Mesenchymal stem cell (in vitro differentiated cells and primary cell): ENCODE data around the gene EPG5.

Experiments used
- DNase-seq: peaks from one replicate; pipeline ENCODE4 v3.0.0-alpha.2; 2013
- H2AFZ ChIP-seq: one replicate; pipeline ENCODE4 v1.6.1; 2013; ENCODE audit warnings: low read depth, mild to moderate bottlenecking, control low read depth, inconsistent platforms, low read length, moderate library complexity
- H2AK5ac ChIP-seq: 2 replicates; pipeline ENCODE4 v1.6.1; 2013; ENCODE audit warnings: low read length, moderate library complexity, mild to moderate bottlenecking, inconsistent platforms; ENCODE audit not compliant: severe bottlenecking
- H2BK120ac ChIP-seq: one replicate; pipeline ENCODE4 v1.6.1; 2013; ENCODE audit warnings: low read depth, mild to moderate bottlenecking, inconsistent platforms, low read length, moderate library complexity
- H2BK12ac ChIP-seq, 2 experiments: one replicate each; pipeline ENCODE4 v1.6.1; 2013; ENCODE audit warnings: inconsistent platforms in 2 of 2, low read length in 2 of 2, mild to moderate bottlenecking in 2 of 2, moderate library complexity in 2 of 2, control low read depth in 1 of 2
- H2BK15ac ChIP-seq: one replicate; pipeline ENCODE4 v1.6.1; 2013; ENCODE audit warnings: mild to moderate bottlenecking, low read depth, inconsistent platforms; ENCODE audit not compliant: poor library complexity, severe bottlenecking
- H2BK5ac ChIP-seq: 2 replicates; pipeline ENCODE4 v1.6.1; 2013; ENCODE audit warnings: low read depth, mild to moderate bottlenecking, low read length, control low read depth, inconsistent platforms; ENCODE audit not compliant: poor library complexity, severe bottlenecking
- H3K14ac ChIP-seq, 2 experiments: one replicate each; pipeline ENCODE4 v1.6.1; 2013; ENCODE audit warnings: inconsistent platforms in 2 of 2, low read length in 2 of 2, control low read depth in 1 of 2, mild to moderate bottlenecking in 1 of 2, moderate library complexity in 1 of 2
- H3K18ac ChIP-seq, 2 experiments: one replicate each; pipeline ENCODE4 v1.6.1; 2013; ENCODE audit warnings: inconsistent platforms in 2 of 2, low read length in 2 of 2, control low read depth in 1 of 2, low read depth in 1 of 2, mild to moderate bottlenecking in 1 of 2
- H3K23ac ChIP-seq, 2 experiments: one replicate each; pipeline ENCODE4 v1.6.1; 2013; ENCODE audit warnings: inconsistent platforms in 2 of 2, low read length in 2 of 2, mild to moderate bottlenecking in 2 of 2, moderate library complexity in 2 of 2, control low read depth in 1 of 2
- H3K27ac ChIP-seq: 2 replicates; pipeline ENCODE4 v1.5.1; 2013; ENCODE audit warnings: mild to moderate bottlenecking, moderate library complexity, low read length, control low read depth, inconsistent platforms; ENCODE audit not compliant: poor library complexity, severe bottlenecking
- H3K27me3 ChIP-seq, 2 experiments: 2 replicates each; pipeline versions ENCODE4 v1.6.1 to v1.7.0; 2013; ENCODE audit warnings: low read length in 2 of 2, mild to moderate bottlenecking in 2 of 2, moderate library complexity in 2 of 2, control low read depth in 1 of 2, inconsistent platforms in 1 of 2; ENCODE audit not compliant: control insufficient read depth in 1 of 2, insufficient read depth in 1 of 2
- H3K36me3 ChIP-seq, 2 experiments: 2 replicates each; pipeline versions ENCODE4 v1.6.1 to v1.7.0; 2013; ENCODE audit warnings: low read length in 2 of 2, control low read depth in 1 of 2, inconsistent platforms in 1 of 2, low read depth in 1 of 2, mild to moderate bottlenecking in 1 of 2; ENCODE audit not compliant: insufficient read depth in 2 of 2, control insufficient read depth in 1 of 2
- H3K4ac ChIP-seq, 2 experiments: one replicate each; pipeline ENCODE4 v1.6.1; 2013; ENCODE audit warnings: inconsistent platforms in 2 of 2, low read length in 2 of 2, mild to moderate bottlenecking in 2 of 2, moderate library complexity in 2 of 2, control low read depth in 1 of 2, low read depth in 1 of 2
- H3K4me1 ChIP-seq: 2 replicates; pipeline ENCODE4 v1.6.1; 2013; ENCODE audit warnings: low read depth, low read length, control low read depth; ENCODE audit not compliant: control insufficient read depth, insufficient read depth
- H3K4me2 ChIP-seq: 2 replicates; pipeline ENCODE4 v1.6.1; 2013; ENCODE audit warnings: low read length, mild to moderate bottlenecking, inconsistent platforms; ENCODE audit not compliant: poor library complexity, severe bottlenecking
- H3K4me3 ChIP-seq, 2 experiments: 2 replicates each; pipeline versions ENCODE4 v1.5.1 to v1.7.0; 2013; ENCODE audit warnings: low read length in 2 of 2, mild to moderate bottlenecking in 2 of 2, control low read depth in 1 of 2, low read depth in 1 of 2; ENCODE audit not compliant: insufficient read depth in 1 of 2
- H3K79me1 ChIP-seq: replicated peaks from 2 replicates; pipeline ENCODE4 v1.6.1; 2013; ENCODE audit warnings: mild to moderate bottlenecking, control low read depth, low read length, inconsistent platforms; ENCODE audit not compliant: poor library complexity, severe bottlenecking
- H3K9ac ChIP-seq: 2 replicates; pipeline ENCODE4 v1.7.0; 2013; ENCODE audit warnings: mild to moderate bottlenecking, low read length, moderate library complexity
- H3K9me3 ChIP-seq: 2 replicates; pipeline ENCODE4 v1.7.0; 2013; ENCODE audit warnings: mild to moderate bottlenecking, low read length; ENCODE audit not compliant: control insufficient read depth
- H4K8ac ChIP-seq: one replicate; pipeline ENCODE4 v1.6.1; 2013; ENCODE audit warnings: inconsistent platforms, mild to moderate bottlenecking, low read length, moderate library complexity
- H4K91ac ChIP-seq: one replicate; pipeline ENCODE4 v1.6.1; 2013; ENCODE audit warnings: mild to moderate bottlenecking, low read length, inconsistent platforms
- WGBS: methylation state at CpG from one replicate; pipeline ENCODE4 v1.1.7; 2013; ENCODE audit warnings: mixed read lengths; 5-methylcytosine and 5-hydroxymethylcytosine counted together

Gene EPG5

DNA sequence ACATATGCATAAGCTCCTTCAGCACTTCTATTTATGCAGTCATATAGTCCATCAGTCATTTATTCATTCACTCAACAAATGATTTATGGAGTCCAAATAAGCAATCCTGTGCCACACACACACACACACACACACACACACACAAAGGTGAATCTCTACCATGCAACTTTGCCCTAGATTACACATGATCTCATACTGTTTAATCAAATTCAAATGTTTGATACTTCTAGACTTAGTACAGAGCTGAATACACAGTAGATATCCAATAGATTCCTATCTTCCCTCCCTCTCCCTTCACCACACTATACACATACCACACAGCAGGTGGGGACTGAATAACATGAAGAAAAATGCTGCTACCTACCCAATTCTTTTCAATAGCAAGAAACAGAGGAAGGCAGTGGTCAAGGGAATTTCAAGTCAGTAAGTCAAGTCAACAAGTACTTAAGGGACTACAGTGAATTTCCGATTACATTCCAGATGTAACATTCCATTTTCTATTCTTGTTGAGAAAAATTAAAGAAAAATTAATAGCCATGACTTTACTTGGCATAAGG is 65.4 kb downstream of the EPG5 start:
- peaks cover 27% of the 10 kb centered on the region for H3K79me1 ChIP-seq
- no peak overlapping the region for H3K23ac ChIP-seq
- no peak overlapping the region for H3K9ac ChIP-seq
- H2AK5ac ChIP-seq: no peak overlapping the region
- no peak overlapping the region for H3K27ac ChIP-seq
- no peaks in the 10 kb centered on the region for H3K27me3 ChIP-seq
- H2BK12ac ChIP-seq: no peak overlapping the region
- no peak overlapping the region for H3K4ac ChIP-seq
- no peak overlapping the region for H4K91ac ChIP-seq
- H2BK15ac ChIP-seq: no peak overlapping the region
- no peaks in the 10 kb centered on the region for H3K9me3 ChIP-seq
- no peak for DNase-seq
- H3K4me3 ChIP-seq: no peak overlapping the region
- peaks cover 31 to 93% of the 10 kb centered on the region in 2 experiments for H3K36me3 ChIP-seq
- H3K4me2 ChIP-seq: no peak overlapping the region
- no peak overlapping the region for H2BK120ac ChIP-seq
- no peak overlapping the region for H3K14ac ChIP-seq
- peaks cover 2% of the 10 kb centered on the region for H3K4me1 ChIP-seq
- no peak overlapping the region for H2BK5ac ChIP-seq
- H3K18ac ChIP-seq: no peak overlapping the region
- H2AFZ ChIP-seq: no peak overlapping the region
- H4K8ac ChIP-seq: no peak overlapping the region
- WGBS: no CpG with 5 or more reads among the region's 1 CpG

DNA sequence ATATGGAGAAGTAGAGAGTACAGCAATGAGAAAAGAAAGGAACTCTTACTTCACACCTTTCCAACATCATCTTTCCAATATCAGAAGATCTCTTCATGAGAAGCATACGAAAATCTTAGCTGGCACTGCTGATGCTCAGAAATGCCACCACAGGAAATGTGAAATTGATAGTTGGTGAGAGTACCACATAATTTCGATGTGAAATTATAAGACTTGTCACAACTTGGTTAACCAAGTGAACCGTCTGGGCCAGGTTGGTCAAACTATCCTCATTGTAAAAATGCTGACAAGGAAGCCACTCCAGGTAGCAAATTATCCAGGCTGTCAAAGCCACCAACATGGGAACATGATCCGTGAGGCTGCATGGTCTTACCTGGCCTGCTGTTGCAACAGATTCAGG is 66.5 kb downstream of the EPG5 start:
- H3K9me3 ChIP-seq: no peaks in the 10 kb centered on the region
- H2BK15ac ChIP-seq: no peak overlapping the region
- H4K8ac ChIP-seq: no peak overlapping the region
- H2BK12ac ChIP-seq: no peak overlapping the region
- DNase-seq: no peak
- no peak overlapping the region for H3K14ac ChIP-seq
- H2BK5ac ChIP-seq: no peak overlapping the region
- no peak overlapping the region for H2BK120ac ChIP-seq
- 97% methylated on average over 4 of the region's 4 CpGs for WGBS
- no peak overlapping the region for H3K23ac ChIP-seq
- no peak overlapping the region for H2AK5ac ChIP-seq
- no peak overlapping the region for H3K4me2 ChIP-seq
- H3K79me1 ChIP-seq: peaks cover 24% of the 10 kb centered on the region
- no peak overlapping the region for H2AFZ ChIP-seq
- peaks cover 2% of the 10 kb centered on the region for H3K4me1 ChIP-seq
- no peak overlapping the region for H3K4me3 ChIP-seq
- H4K91ac ChIP-seq: no peak overlapping the region
- no peak overlapping the region for H3K18ac ChIP-seq
- no peak overlapping the region for H3K27ac ChIP-seq
- H3K27me3 ChIP-seq: no peaks in the 10 kb centered on the region
- no peak overlapping the region for H3K9ac ChIP-seq
- H3K4ac ChIP-seq: no peak overlapping the region
- H3K36me3 ChIP-seq: peaks cover 28 to 92% of the 10 kb centered on the region in 2 experiments

DNA sequence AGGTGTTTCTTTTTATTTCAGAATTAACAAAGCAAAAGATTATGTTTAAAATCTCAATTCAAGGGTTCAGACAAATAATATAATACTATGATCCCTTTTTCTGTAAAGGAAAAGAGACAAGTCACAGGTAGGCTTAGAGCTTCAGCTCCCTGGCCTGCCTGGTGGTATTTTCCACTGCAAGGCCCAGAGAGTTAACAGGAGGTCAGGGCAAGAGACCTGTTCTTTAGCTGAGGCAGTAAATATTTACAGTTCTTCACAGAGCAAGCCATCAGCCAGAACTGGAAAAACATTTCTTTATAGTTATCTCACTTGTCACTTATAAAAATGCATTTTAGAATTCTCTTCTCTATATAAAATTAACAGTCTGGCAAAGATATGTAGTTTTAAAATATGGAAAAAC is 70.1 kb downstream of the EPG5 start:
- H3K36me3 ChIP-seq: peaks cover 36 to 75% of the 10 kb centered on the region in 2 experiments
- H3K23ac ChIP-seq: no peak overlapping the region
- H3K18ac ChIP-seq: no peak overlapping the region
- H3K79me1 ChIP-seq: peaks cover 23% of the 10 kb centered on the region
- H3K27me3 ChIP-seq: no peaks in the 10 kb centered on the region
- H3K27ac ChIP-seq: no peak overlapping the region
- no peak overlapping the region for H2BK12ac ChIP-seq
- H3K4me3 ChIP-seq: no peak overlapping the region
- no peak overlapping the region for H2BK120ac ChIP-seq
- no peaks in the 10 kb centered on the region for H3K4me1 ChIP-seq
- DNase-seq: no peak
- H2AFZ ChIP-seq: no peak overlapping the region
- peak overlapping the region; percentile 45 for H3K9ac ChIP-seq
- H3K4me2 ChIP-seq: no peak overlapping the region
- H2BK15ac ChIP-seq: no peak overlapping the region
- H4K91ac ChIP-seq: no peak overlapping the region
- no peaks in the 10 kb centered on the region for H3K9me3 ChIP-seq
- H2AK5ac ChIP-seq: no peak overlapping the region
- H4K8ac ChIP-seq: no peak overlapping the region
- H2BK5ac ChIP-seq: no peak overlapping the region
- no peak overlapping the region for H3K14ac ChIP-seq
- no peak overlapping the region for H3K4ac ChIP-seq

DNA sequence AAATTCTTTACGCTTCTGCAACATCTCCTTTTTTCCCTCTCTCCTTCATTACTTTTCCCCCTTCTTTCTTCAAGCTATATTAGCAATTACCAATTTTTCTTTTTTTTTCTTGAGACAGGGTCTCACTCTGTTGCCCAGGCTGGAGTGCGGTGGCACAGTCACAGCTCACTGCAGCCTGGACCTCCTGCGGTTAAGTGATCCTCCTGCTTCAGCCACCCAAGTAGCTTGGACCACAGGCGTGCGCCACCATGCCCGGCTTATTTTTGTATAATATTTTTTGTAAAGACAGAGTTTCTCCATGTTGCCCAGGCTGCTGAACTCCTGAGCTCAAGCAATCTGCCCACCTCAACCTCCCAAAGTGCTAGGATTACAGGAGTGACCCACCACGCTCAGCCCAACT is 70.7 kb downstream of the EPG5 start:
- no peak overlapping the region for H3K9ac ChIP-seq
- DNase-seq: no peak
- no peak overlapping the region for H3K14ac ChIP-seq
- no peaks in the 10 kb centered on the region for H3K4me1 ChIP-seq
- no peak overlapping the region for H2BK15ac ChIP-seq
- no peak overlapping the region for H4K91ac ChIP-seq
- H2AK5ac ChIP-seq: no peak overlapping the region
- H3K23ac ChIP-seq: no peak overlapping the region
- H2BK12ac ChIP-seq: no peak overlapping the region
- no peak overlapping the region for H3K18ac ChIP-seq
- H3K4me2 ChIP-seq: no peak overlapping the region
- H3K9me3 ChIP-seq: no peaks in the 10 kb centered on the region
- H3K79me1 ChIP-seq: peaks cover 25% of the 10 kb centered on the region
- no peak overlapping the region for H3K4ac ChIP-seq
- H2BK5ac ChIP-seq: no peak overlapping the region
- no peak overlapping the region for H3K27ac ChIP-seq
- H2AFZ ChIP-seq: no peak overlapping the region
- no peak overlapping the region for H4K8ac ChIP-seq
- H3K4me3 ChIP-seq: no peak overlapping the region
- WGBS: 100% methylated on average over 4 of the region's 7 CpGs
- H3K36me3 ChIP-seq: peaks cover 36 to 74% of the 10 kb centered on the region in 2 experiments
- no peak overlapping the region for H2BK120ac ChIP-seq
- H3K27me3 ChIP-seq: no peaks in the 10 kb centered on the region
